Trophoblast cell (in vitro differentiated cells and primary cell): ENCODE data around the gene FOSL2.

Experiments used
- DNase-seq, 2 donors: peaks; one replicate each; pipeline ENCODE4 v3.0.0-alpha.2; 2016
- H2AFZ ChIP-seq: 2 replicates; pipeline ENCODE4 v1.6.1; 2013; ENCODE audit warnings: low read length, moderate library complexity, mild to moderate bottlenecking; ENCODE audit not compliant: insufficient read depth, poor library complexity
- H2AK5ac ChIP-seq: 2 replicates; pipeline ENCODE4 v1.6.1; 2013; ENCODE audit warnings: mild to moderate bottlenecking, low read length
- H2BK120ac ChIP-seq: 2 replicates; pipeline ENCODE4 v1.6.1; 2013; ENCODE audit warnings: low read length, mild to moderate bottlenecking, moderate library complexity; ENCODE audit not compliant: insufficient read depth, poor library complexity
- H2BK12ac ChIP-seq: 2 replicates; pipeline ENCODE4 v1.6.1; 2013; ENCODE audit warnings: mild to moderate bottlenecking, low read length, moderate library complexity
- H2BK5ac ChIP-seq: 2 replicates; pipeline ENCODE4 v1.6.1; 2013; ENCODE audit warnings: low read length, low read depth, moderate library complexity, mild to moderate bottlenecking; ENCODE audit not compliant: poor library complexity
- H3K14ac ChIP-seq: 2 replicates; pipeline ENCODE4 v1.6.1; 2013; ENCODE audit warnings: mild to moderate bottlenecking, low read length
- H3K18ac ChIP-seq: 2 replicates; pipeline ENCODE4 v1.6.1; 2013; ENCODE audit warnings: mild to moderate bottlenecking, low read length
- H3K23ac ChIP-seq: 2 replicates; pipeline ENCODE4 v1.6.1; 2013; ENCODE audit warnings: low read length
- H3K27ac ChIP-seq: 2 replicates; pipeline ENCODE4 v1.5.1; 2013; ENCODE audit warnings: low read depth, mild to moderate bottlenecking, inconsistent platforms, low read length, moderate library complexity
- H3K27me3 ChIP-seq: 2 replicates; pipeline ENCODE4 v1.6.1; 2013; ENCODE audit warnings: inconsistent platforms, mild to moderate bottlenecking, low read length, moderate library complexity; ENCODE audit not compliant: insufficient read depth
- H3K36me3 ChIP-seq, 2 experiments: 1 replicate in 1 of 2; 2 replicates in 1 of 2; pipeline ENCODE4 v1.6.1; 2013; ENCODE audit warnings: low read length in 2 of 2, mild to moderate bottlenecking in 2 of 2, moderate library complexity in 1 of 2; ENCODE audit not compliant: insufficient read depth in 2 of 2, control insufficient read depth in 1 of 2
- H3K4ac ChIP-seq: 2 replicates; pipeline ENCODE4 v1.6.1; 2013; ENCODE audit warnings: low read depth, mild to moderate bottlenecking, low read length, moderate library complexity
- H3K4me1 ChIP-seq, 2 experiments: 1 replicate in 1 of 2; 2 replicates in 1 of 2; pipeline ENCODE4 v1.6.1; 2013; ENCODE audit warnings: low read length in 2 of 2, mild to moderate bottlenecking in 2 of 2, moderate library complexity in 1 of 2; ENCODE audit not compliant: insufficient read depth in 2 of 2, control insufficient read depth in 1 of 2
- H3K4me2 ChIP-seq: 2 replicates; pipeline ENCODE4 v1.6.1; 2013; ENCODE audit warnings: inconsistent platforms, mild to moderate bottlenecking, low read length, moderate library complexity
- H3K4me3 ChIP-seq: 2 replicates; pipeline ENCODE4 v1.5.1; 2013; ENCODE audit warnings: mild to moderate bottlenecking, low read depth, low read length, inconsistent platforms
- H3K79me1 ChIP-seq: one replicate; pipeline ENCODE4 v1.6.1; 2013; ENCODE audit warnings: low read length
- H3K79me2 ChIP-seq: 2 replicates; pipeline ENCODE4 v1.6.1; 2013; ENCODE audit warnings: low read length, mild to moderate bottlenecking; ENCODE audit not compliant: control insufficient read depth, insufficient read depth, poor library complexity
- H3K9ac ChIP-seq: 2 replicates; pipeline ENCODE4 v1.6.1; 2013; ENCODE audit warnings: mild to moderate bottlenecking, low read length
- H3K9me3 ChIP-seq: 2 replicates; pipeline ENCODE4 v1.6.1; 2013; ENCODE audit warnings: low read depth, mild to moderate bottlenecking, control low read depth, inconsistent platforms, low read length; ENCODE audit not compliant: insufficient read depth
- H4K12ac ChIP-seq: 2 replicates; pipeline ENCODE4 v1.6.1; 2013; ENCODE audit warnings: low read depth, mild to moderate bottlenecking, low read length, moderate library complexity
- H4K8ac ChIP-seq: 2 replicates; pipeline ENCODE4 v1.6.1; 2013; ENCODE audit warnings: low read depth, mild to moderate bottlenecking, low read length, moderate library complexity
- H4K91ac ChIP-seq: one replicate; pipeline ENCODE4 v1.6.1; 2013; ENCODE audit warnings: low read depth, mild to moderate bottlenecking, low read length, moderate library complexity
- WGBS: extraction: QIAGEN DNeasy Blood & Tissue Kit; methylation state at CpG from one replicate; pipeline ENCODE4 v1.1.7; 2013; ENCODE audit warnings: missing lambda C conversion rate; ENCODE audit not compliant: insufficient read length, insufficient coverage; ENCODE audit errors: extremely low coverage; 5-methylcytosine and 5-hydroxymethylcytosine counted together

The FOSL2 gene

GRCh38 chr2:28350791-28351285 is 41.8 kb upstream of the FOSL2 start:
- Histone ChIP-seq H3K4ac (no peak overlapping the region), H4K91ac (peak overlapping the region; percentile 12), H3K4me3 (no peak overlapping the region), H3K4me1 (peaks cover 25 to 27% of the 10 kb centered on the region in 2 experiments), H3K79me2 (no peaks in the 10 kb centered on the region), H4K8ac (no peak overlapping the region), H3K79me1 (peaks cover 16% of the 10 kb centered on the region), H2BK12ac (peak overlapping the region; percentile 52), H2AK5ac (peak overlapping the region; percentile 46), H2BK5ac (no peak overlapping the region), H3K27ac (no peak overlapping the region), H3K9me3 (no peaks in the 10 kb centered on the region), H2AFZ (no peak overlapping the region), H4K12ac (no peak overlapping the region), H3K18ac (no peak overlapping the region), H3K4me2 (no peak overlapping the region), H3K9ac (no peak overlapping the region), H3K23ac (no peak overlapping the region), H3K36me3 (no peaks in the 10 kb centered on the region), H3K27me3 (no peaks in the 10 kb centered on the region), H2BK120ac (no peak overlapping the region), H3K14ac (no peak overlapping the region)
- no CpG with 5 or more reads among the region's 11 CpGs for WGBS
- no peak for DNase-seq

- no peaks in the 10 kb centered on the region for H3K27me3 ChIP-seq
- no CpG with 5 or more reads among the region's 5 CpGs for WGBS
These were observed 41.0 kb upstream of the FOSL2 start for GRCh38 chr2:28351621-28352020.

GRCh38 chr2:28352104-28352503 is 40.6 kb upstream of the FOSL2 start:
- no CpG with 5 or more reads among the region's 5 CpGs for WGBS
- H3K18ac ChIP-seq = peak overlapping the region; percentile 52
- H2AFZ ChIP-seq = no peak overlapping the region
- no peak overlapping the region for H2AK5ac ChIP-seq
- H2BK5ac ChIP-seq = peak overlapping the region; percentile 28
- no peak overlapping the region for H3K23ac ChIP-seq
- H3K79me2 ChIP-seq = peaks cover 2% of the 10 kb centered on the region
- peaks cover 23 to 28% of the 10 kb centered on the region in 2 experiments for H3K4me1 ChIP-seq
- H4K91ac ChIP-seq = peak overlapping the region; percentile 88
- H2BK120ac ChIP-seq = peak overlapping the region; percentile 59
- H3K9ac ChIP-seq = no peak overlapping the region
- no peaks in the 10 kb centered on the region for H3K27me3 ChIP-seq
- H3K4me3 ChIP-seq = no peak overlapping the region
- H3K36me3 ChIP-seq = no peaks in the 10 kb centered on the region
- DNase-seq = no peak
- peak overlapping the region; percentile 82 for H2BK12ac ChIP-seq
- H3K4ac ChIP-seq = no peak overlapping the region
- peak overlapping the region; percentile 54 for H3K14ac ChIP-seq
- no peak overlapping the region for H4K12ac ChIP-seq
- H3K9me3 ChIP-seq = no peaks in the 10 kb centered on the region
- H3K79me1 ChIP-seq = peaks cover 14% of the 10 kb centered on the region
- peak overlapping the region; percentile 63 for H4K8ac ChIP-seq
- H3K27ac ChIP-seq = peak overlapping the region; percentile 72
- H3K4me2 ChIP-seq = peak overlapping the region; percentile 2

More at GRCh38 chr2:28351621-28352020, 41.0 kb upstream of the FOSL2 start:
- Histone ChIP-seq H3K4ac (no peak overlapping the region), H2BK12ac (peak overlapping the region; percentile 50), H3K4me3 (no peak overlapping the region), H2AFZ (no peak overlapping the region), H4K12ac (no peak overlapping the region), H2BK5ac (peak overlapping the region; percentile 28), H4K91ac (peak overlapping the region; percentile 53), H3K79me1 (peaks cover 16% of the 10 kb centered on the region), H3K79me2 (peaks cover 2% of the 10 kb centered on the region), H3K18ac (no peak overlapping the region), H2AK5ac (no peak overlapping the region), H2BK120ac (peak overlapping the region; percentile 59), H3K27ac (peak overlapping the region; percentile 72), H3K4me1 (peaks cover 28 to 30% of the 10 kb centered on the region in 2 experiments), H4K8ac (peak overlapping the region; percentile 33), H3K23ac (no peak overlapping the region), H3K9me3 (no peaks in the 10 kb centered on the region), H3K36me3 (no peaks in the 10 kb centered on the region), H3K9ac (no peak overlapping the region), H3K4me2 (no peak overlapping the region), H3K14ac (no peak overlapping the region)
- DNase-seq = no peak

- H3K9me3 ChIP-seq = no peaks in the 10 kb centered on the region
- peak overlapping the region; percentile 82 for H2BK12ac ChIP-seq
These were observed 40.0 kb upstream of the FOSL2 start for GRCh38 chr2:28352610-28353195.

More at GRCh38 chr2:28352610-28353195, 40.0 kb upstream of the FOSL2 start:
- Histone ChIP-seq H3K4me1 (peaks cover 23 to 27% of the 10 kb centered on the region in 2 experiments), H2AK5ac (peak overlapping the region; percentile 50), H2BK5ac (peak overlapping the region; percentile 52), H3K23ac (no peak overlapping the region), H3K27ac (peak overlapping the region; percentile 44), H3K18ac (peak overlapping the region; percentile 52), H3K36me3 (no peaks in the 10 kb centered on the region), H4K8ac (peak overlapping the region; percentile 63), H3K4me3 (no peak overlapping the region), H3K14ac (peak overlapping the region; percentile 60), H3K79me1 (peaks cover 14% of the 10 kb centered on the region), H3K9ac (no peak overlapping the region), H3K27me3 (no peaks in the 10 kb centered on the region), H4K91ac (peak overlapping the region; percentile 88), H2AFZ (peak overlapping the region; percentile 20), H3K79me2 (peaks cover 2% of the 10 kb centered on the region), H3K4me2 (no peak overlapping the region), H2BK120ac (peak overlapping the region; percentile 47), H4K12ac (no peak overlapping the region), H3K4ac (peak overlapping the region; percentile 32)
- DNase-seq = no peak
- no CpG with 5 or more reads among the region's 16 CpGs for WGBS
